ENCODE results near the gene GRIN1. TPM values are rescaled to one million over a fixed set of nuclear protein-coding genes. Genes with fewer than 3 reads are reported as not detected.

The GRIN1 gene
- total RNA-seq, 2 experiments from 2014 or later = 0.06 to 0.15 TPM

- ChIA-PET POLR2A (no interaction called here), CTCF (ENCODE audit: unreplicated experiment) (no interaction called here)
- Histone ChIP-seq H3K27ac (ENCODE audit: low read depth, low read length, poor library complexity, severe bottlenecking) (no peak overlapping the region), H3K4me2 (ENCODE audit: low read length) (no peak overlapping the region), H3K4me1 (ENCODE audit: insufficient read depth, low read length, poor library complexity, severe bottlenecking) (peaks cover 8% of the 10 kb centered on the region), H3K36me3 (ENCODE audit: insufficient read depth, low read length) (no peaks in the 10 kb centered on the region), H3K9me3 (ENCODE audit: low read length) (no peaks in the 10 kb centered on the region), H3K4me3 (ENCODE audit: low read depth, low read length, poor library complexity, severe bottlenecking) (no peak overlapping the region), H4K20me1 (ENCODE audit: insufficient read depth, low read length) (no peaks in the 10 kb centered on the region), H2AFZ (ENCODE audit: low read length) (no peak overlapping the region), H3K9me2 (ENCODE audit: insufficient read depth, low read length) (no peaks in the 10 kb centered on the region), H3K79me2 (ENCODE audit: insufficient read depth, low read depth, low read length) (no peaks in the 10 kb centered on the region)
- TF ChIP-seq EZH2phosphoT487 (IDR thresholded peaks at IDR 0.05; ENCODE audit: borderline replicate concordance, low read depth, low read length) (no peak), CTCF (conservative IDR thresholded peaks at IDR 0.05; ENCODE audit: low read length) (no peak)
- BruUV-seq (replicated peaks) = no TSS peak
- no peak for DNase-seq (ENCODE audit: low spot score)
- intact Hi-C loops (cut with micrococcal nuclease; ENCODE audit: unreplicated experiment) = no loop called here
These were observed 3.3 kb downstream of the GRIN1 start for GRCh38 chr9:137141976-137142936.

- H3K79me2 ChIP-seq (ENCODE audit: insufficient read depth, low read depth, low read length) = no peaks in the 10 kb centered on the region
- no TSS peak for BruUV-seq (replicated peaks)
- H3K9me2 ChIP-seq (ENCODE audit: insufficient read depth, low read length) = no peaks in the 10 kb centered on the region
- H3K4me2 ChIP-seq (ENCODE audit: low read length) = no peak overlapping the region
- POLR2A ChIA-PET = no interaction called here
- H3K9me3 ChIP-seq (ENCODE audit: low read length) = no peaks in the 10 kb centered on the region
- intact Hi-C loops (cut with micrococcal nuclease; ENCODE audit: unreplicated experiment) = no loop called here
- no peak for DNase-seq (ENCODE audit: low spot score)
- CTCF ChIA-PET (ENCODE audit: unreplicated experiment) = interaction anchor here (0.6 kb wide), 1 partner anchor 93 kb away, joined by 3 read pairs; no protein-coding TSS in a partner anchor
- H3K4me3 ChIP-seq (ENCODE audit: low read depth, low read length, poor library complexity, severe bottlenecking) = no peak overlapping the region
- no peaks in the 10 kb centered on the region for H3K36me3 ChIP-seq (ENCODE audit: insufficient read depth, low read length)
- TF ChIP-seq EZH2phosphoT487 (IDR thresholded peaks at IDR 0.05; ENCODE audit: borderline replicate concordance, low read depth, low read length) = no peak
- TF ChIP-seq CTCF (conservative IDR thresholded peaks at IDR 0.05; ENCODE audit: low read length) = no peak
- no peak overlapping the region for H3K27ac ChIP-seq (ENCODE audit: low read depth, low read length, poor library complexity, severe bottlenecking)
- H4K20me1 ChIP-seq (ENCODE audit: insufficient read depth, low read length) = no peaks in the 10 kb centered on the region
- no peak overlapping the region for H2AFZ ChIP-seq (ENCODE audit: low read length)
- no peaks in the 10 kb centered on the region for H3K4me1 ChIP-seq (ENCODE audit: insufficient read depth, low read length, poor library complexity, severe bottlenecking)
These were observed 4.5 kb downstream of the GRIN1 start for GRCh38 chr9:137143459-137143858.
